Measurements from ENCODE around the gene POU5F1.

- TF ChIP-seq CTCF (IDR thresholded peaks at IDR 0.05), result no peak
- no peak for TF ChIP-seq EP300 (IDR thresholded peaks at IDR 0.05)
- no peak for TF ChIP-seq POLR2A (IDR thresholded peaks at IDR 0.05)
These were observed 15.7 kb upstream of the POU5F1 start for GRCh38 chr6:31186052-31186734.

All from gastroesophageal sphincter (tissue), 3 donors.